Stomach (tissue), 4 donors: Measurements from ENCODE around the gene NEB.

ENCODE experiments used
- CTCF ChIP-seq, 7 experiments: fragments of 450-650 bp in 4 of 7; fragments of 200-600 bp in 3 of 7; sonication (generic) in 3 of 7; IDR thresholded peaks; one replicate each; pipeline ENCODE4 v1.5.1; 2016 to 2019; ENCODE audit warnings: antibody characterized with exemption in 7 of 7, control low read depth in 2 of 7, mild to moderate bottlenecking in 1 of 7
- POLR2A ChIP-seq, 4 donors: fragments of 450-650 bp; IDR thresholded peaks; one replicate each; pipeline ENCODE4 v1.6.1; 2016; ENCODE audit warnings: antibody characterized with exemption in 4 of 4, control low read depth in 2 of 4, mild to moderate bottlenecking in 1 of 4, moderate library complexity in 1 of 4

GRCh38 chr2:151551556-151551955 is 182.7 kb downstream of the NEB start:
- TF ChIP-seq CTCF (IDR thresholded peaks at IDR 0.05) (no peak), POLR2A (IDR thresholded peaks at IDR 0.05) (no peak)
